ENCODE results near the gene PDE9A. TPM values are rescaled to one million over a fixed set of nuclear protein-coding genes. Genes with fewer than 3 reads are reported as not detected.

PDE9A gene
- total and polyA plus RNA-seq, 8 donors, result 1.2 to 14.4 (median 5.0) TPM

DNA sequence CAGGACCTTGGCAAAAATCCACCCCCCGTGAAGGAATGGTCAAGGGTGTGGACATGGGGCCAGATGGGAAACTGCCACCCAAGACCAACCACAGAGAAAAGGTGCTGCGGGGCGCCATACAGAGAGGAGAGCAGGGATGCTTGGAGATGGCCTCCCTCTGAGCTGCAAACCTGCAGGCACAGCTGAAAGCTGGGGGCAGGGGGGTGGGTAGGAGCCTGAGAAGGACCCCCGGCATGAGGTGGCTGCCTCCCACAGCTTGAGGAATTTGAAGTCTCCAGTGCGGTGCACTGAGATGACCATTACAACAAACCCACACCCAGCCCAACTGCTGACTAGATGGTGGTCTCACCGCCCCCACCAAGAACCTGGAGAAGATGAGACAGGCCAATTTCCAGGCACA lies 141.1 kb downstream of the PDE9A start:
- ATAC-seq, result no peak
- Histone ChIP-seq H3K27me3 (no peaks in the 10 kb centered on the region), H3K4me1 (no peaks in the 10 kb centered on the region), H3K36me3 (no peaks in the 10 kb centered on the region), H3K4me3 (no peak overlapping the region), H3K9me3 (no peaks in the 10 kb centered on the region), H3K27ac (no peak overlapping the region)
- intact Hi-C loops (cut with DNase I), result no loop called here
- DNase-seq, result no peak
- TF ChIP-seq, protein P1, sequence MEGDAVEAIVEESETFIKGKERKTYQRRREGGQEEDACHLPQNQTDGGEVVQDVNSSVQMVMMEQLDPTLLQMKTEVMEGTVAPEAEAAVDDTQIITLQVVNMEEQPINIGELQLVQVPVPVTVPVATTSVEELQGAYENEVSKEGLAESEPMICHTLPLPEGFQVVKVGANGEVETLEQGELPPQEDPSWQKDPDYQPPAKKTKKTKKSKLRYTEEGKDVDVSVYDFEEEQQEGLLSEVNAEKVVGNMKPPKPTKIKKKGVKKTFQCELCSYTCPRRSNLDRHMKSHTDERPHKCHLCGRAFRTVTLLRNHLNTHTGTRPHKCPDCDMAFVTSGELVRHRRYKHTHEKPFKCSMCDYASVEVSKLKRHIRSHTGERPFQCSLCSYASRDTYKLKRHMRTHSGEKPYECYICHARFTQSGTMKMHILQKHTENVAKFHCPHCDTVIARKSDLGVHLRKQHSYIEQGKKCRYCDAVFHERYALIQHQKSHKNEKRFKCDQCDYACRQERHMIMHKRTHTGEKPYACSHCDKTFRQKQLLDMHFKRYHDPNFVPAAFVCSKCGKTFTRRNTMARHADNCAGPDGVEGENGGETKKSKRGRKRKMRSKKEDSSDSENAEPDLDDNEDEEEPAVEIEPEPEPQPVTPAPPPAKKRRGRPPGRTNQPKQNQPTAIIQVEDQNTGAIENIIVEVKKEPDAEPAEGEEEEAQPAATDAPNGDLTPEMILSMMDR (IDR thresholded peaks at IDR 0.05), result no peak
- WGBS, 2 donors, result 55% methylated on average over 6 of the region's 6 CpGs
- FAIRE-seq, result no peak

DNA sequence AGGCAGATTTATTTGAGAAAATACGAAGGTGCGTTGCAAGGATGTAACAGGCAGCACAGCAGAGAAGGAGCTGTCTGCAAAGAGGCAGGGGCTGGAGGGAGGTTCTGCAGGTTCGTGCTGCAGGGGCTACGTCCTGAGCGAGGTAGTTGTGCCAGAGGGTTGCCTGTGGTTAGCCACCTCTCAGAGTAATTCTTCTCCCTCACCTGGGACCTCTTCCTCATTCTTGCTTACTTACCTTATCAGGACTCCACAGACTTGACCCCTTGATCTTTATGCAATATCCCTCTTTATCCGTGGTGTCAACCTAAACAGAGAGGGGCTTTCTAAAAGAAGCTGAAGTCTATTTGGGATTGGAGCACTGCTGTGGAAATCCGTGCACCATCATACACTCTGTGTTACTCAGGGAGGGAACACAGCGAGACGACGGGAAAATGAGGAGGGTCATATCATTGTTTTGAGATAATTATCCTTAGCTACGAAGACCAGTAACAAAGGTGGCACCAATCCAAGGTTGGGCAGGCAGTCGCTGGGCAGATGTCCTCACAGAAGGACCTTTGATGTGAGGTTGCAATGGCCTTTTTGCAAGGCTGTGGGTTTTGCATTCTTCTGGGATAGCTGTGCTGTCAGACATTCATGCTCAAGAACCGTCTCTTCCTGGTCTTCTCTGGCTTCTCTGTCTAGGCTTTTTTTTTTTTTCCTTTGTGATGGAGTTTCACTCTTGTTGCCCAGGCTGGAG lies 143.1 kb downstream of the PDE9A start:
- FAIRE-seq, result no peak
- intact Hi-C loops (cut with DNase I), result no loop called here
- TF ChIP-seq, protein P1 (IDR thresholded peaks at IDR 0.05), result no peak
- Histone ChIP-seq H3K4me3 (no peak overlapping the region), H3K9me3 (no peaks in the 10 kb centered on the region), H3K27ac (no peak overlapping the region), H3K36me3 (no peaks in the 10 kb centered on the region), H3K27me3 (no peaks in the 10 kb centered on the region), H3K4me1 (no peaks in the 10 kb centered on the region)
- no peak for DNase-seq
- peak in 1 of 4 donors; percentile 44 for ATAC-seq
- 36 to 40% methylated on average over 12 to 13 of the region's 13 CpGs for WGBS, 2 donors

- Histone ChIP-seq H3K27ac (no peak overlapping the region), H3K36me3 (no peaks in the 10 kb centered on the region), H3K9me3 (no peaks in the 10 kb centered on the region), H3K27me3 (no peaks in the 10 kb centered on the region), H3K4me3 (no peak overlapping the region), H3K4me1 (no peaks in the 10 kb centered on the region)
- ATAC-seq (no peak), DNase-seq (no peak), FAIRE-seq (no peak)
- intact Hi-C loops (cut with DNase I), result no loop called here
- TF ChIP-seq, protein P1 (IDR thresholded peaks at IDR 0.05), result no peak
- 72 to 79% methylated on average over 7 of the region's 7 CpGs for WGBS, 2 donors
These were observed 144.1 kb downstream of the PDE9A start for GRCh38 chr21:42797522-42797921.

DNA sequence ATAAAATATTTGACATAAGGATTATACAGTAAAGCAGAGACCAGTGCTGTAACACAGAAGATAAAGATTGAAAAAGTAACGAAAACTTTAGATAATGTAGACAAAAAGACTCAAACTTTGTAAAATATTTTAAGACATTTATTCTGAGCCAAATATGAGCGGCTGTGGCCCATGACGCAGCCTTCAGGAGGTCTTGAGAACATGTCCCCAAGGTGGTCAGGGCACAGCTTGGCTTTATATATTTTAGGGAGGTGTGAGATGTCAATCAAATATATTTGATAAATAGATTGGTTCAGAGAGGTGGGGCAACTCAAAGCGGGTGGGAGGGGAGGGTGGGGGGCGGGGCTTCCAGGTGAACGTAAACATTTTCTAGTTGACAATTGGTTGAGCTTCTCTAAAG lies 144.7 kb downstream of the PDE9A start:
- 62 to 63% methylated on average over 6 of the region's 6 CpGs for WGBS, 2 donors
- no peaks in the 10 kb centered on the region for H3K4me1 ChIP-seq
- ATAC-seq (no peak), FAIRE-seq (no peak), DNase-seq (no peak)
- H3K27ac ChIP-seq, result no peak overlapping the region
- intact Hi-C loops (cut with DNase I), result no loop called here
- no peaks in the 10 kb centered on the region for H3K27me3 ChIP-seq
- H3K4me3 ChIP-seq, result no peak overlapping the region
- no peaks in the 10 kb centered on the region for H3K36me3 ChIP-seq
- TF ChIP-seq, protein P1 (IDR thresholded peaks at IDR 0.05), result no peak
- H3K9me3 ChIP-seq, result no peaks in the 10 kb centered on the region

DNA sequence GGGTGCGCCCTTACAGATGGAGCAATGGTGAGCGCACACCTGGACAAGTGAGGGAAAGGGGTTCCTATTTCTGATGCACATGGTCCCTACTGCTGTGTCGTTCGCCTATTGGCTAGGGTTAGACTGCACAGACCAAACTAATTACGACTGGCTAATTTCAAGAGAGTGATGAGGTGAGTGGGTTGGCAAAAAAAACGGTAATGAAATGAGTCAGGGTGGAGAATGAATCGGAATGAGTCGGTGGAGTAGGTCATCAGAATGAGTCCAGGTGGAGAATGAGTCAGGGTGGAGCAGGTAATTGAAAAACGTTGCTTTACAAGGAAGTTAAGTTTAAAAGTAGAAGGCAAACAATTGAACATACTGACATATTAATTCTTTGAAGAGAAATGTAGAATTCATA lies 146.1 kb downstream of the PDE9A start:
- TF ChIP-seq, protein P1 (IDR thresholded peaks at IDR 0.05), result no peak
- H3K4me3 ChIP-seq, result no peak overlapping the region
- H3K4me1 ChIP-seq, result no peaks in the 10 kb centered on the region
- FAIRE-seq (no peak), DNase-seq (no peak), ATAC-seq (no peak)
- intact Hi-C loops (cut with DNase I), result no loop called here
- WGBS, 2 donors, result 67 to 76% methylated on average over 9 of the region's 9 CpGs
- no peaks in the 10 kb centered on the region for H3K9me3 ChIP-seq
- H3K27me3 ChIP-seq, result no peaks in the 10 kb centered on the region
- no peaks in the 10 kb centered on the region for H3K36me3 ChIP-seq
- no peak overlapping the region for H3K27ac ChIP-seq

Measured in pancreas (tissue), 10 donors.